NK-92 (cell line): ENCODE data around the gene RXYLT1.
"Not testable (repeated sequence)": the region's sequence is repeated elsewhere in the genome, so short reads cannot be mapped to it uniquely, and the experiment has no call there.

Experiments
- DNase-seq: peaks from one replicate; lab custom pipeline; 2025; ENCODE audit not compliant: unreplicated experiment; lab: John Stamatoyannopoulos, UW

RXYLT1 gene

DNA sequence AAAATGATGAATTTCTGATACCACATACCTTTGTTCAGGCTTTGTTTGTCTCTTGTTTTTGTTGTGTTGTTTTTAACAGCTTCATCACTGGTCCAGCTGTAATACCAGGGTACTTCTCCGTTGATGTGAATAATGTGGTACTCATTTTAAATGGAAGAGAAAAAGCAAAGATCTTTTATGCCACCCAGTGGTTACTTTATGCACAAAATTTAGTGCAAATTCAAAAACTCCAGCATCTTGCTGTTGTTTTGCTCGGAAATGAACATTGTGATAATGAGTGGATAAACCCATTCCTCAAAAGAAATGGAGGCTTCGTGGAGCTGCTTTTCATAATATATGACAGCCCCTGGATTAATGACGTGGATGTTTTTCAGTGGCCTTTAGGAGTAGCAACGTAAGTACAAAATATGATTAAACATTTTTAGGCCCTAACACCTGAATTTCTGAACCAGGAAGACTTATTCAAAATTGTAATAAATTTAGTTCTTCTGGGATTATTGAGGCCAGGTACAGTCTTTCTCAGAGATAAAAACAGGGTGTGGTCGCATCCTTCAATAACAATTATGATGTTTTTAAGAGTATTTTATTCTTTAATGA, 22.4 kb downstream of the RXYLT1 start:
- no peak for DNase-seq

GRCh38 chr12:63804746-63805145, 25.0 kb downstream of the RXYLT1 start:
- no peak for DNase-seq

DNA sequence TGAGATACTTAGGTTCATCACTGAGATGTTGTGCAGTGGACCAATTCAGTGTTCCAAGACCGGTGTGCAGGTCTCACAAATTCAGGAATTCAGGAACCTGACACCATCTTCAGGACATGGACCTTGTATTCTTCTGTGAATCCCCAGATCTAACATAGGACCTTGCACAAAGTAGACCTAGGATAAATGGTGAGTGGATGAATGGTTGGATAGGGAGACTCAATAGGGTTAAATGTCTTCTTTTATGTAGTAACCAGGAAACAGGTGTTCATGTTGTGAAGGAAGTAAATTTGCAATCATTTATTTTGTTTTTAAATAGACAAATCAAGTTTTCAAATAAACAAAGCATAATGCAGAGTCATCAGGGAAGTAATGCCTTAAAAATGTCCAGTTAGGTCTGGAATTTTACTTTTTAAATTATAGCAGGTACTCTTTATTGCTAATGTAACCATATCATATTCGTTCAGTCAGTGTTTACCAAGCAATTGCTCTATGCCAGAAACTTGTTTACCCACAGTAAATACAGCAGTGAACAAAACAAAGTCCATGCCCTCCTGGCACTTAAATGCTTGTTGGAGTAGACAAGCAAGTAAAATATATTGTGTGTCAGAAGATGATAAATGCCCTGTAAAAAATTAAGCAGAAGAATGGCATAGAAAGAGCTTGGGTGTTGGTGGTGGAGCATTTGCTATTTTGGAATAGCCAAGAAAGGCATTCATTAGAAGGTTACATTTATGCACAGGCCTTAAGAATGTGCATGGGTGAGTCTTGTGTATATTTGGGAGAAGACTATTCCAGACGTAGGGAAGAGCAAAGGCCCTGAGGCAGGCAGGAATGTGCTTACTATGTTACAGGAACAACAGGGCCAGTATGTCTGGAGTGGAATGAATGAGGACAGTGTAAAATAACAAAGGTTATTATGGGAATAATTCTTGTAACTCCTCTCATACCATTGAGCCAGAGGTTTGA, 26.3 kb downstream of the RXYLT1 start:
- DNase-seq, result no peak

DNA sequence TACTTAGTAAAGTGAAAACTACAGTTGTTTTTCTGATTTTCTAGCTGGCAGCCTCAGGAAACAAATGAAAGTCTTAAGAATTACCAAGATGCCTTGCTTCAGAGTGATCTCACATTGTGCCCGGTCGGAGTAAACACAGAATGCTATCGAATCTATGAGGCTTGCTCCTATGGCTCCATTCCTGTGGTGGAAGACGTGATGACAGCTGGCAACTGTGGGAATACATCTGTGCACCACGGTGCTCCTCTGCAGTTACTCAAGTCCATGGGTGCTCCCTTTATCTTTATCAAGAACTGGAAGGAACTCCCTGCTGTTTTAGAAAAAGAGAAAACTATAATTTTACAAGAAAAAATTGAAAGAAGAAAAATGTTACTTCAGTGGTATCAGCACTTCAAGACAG, 28.9 kb downstream of the RXYLT1 start:
- DNase-seq, result no peak

DNA sequence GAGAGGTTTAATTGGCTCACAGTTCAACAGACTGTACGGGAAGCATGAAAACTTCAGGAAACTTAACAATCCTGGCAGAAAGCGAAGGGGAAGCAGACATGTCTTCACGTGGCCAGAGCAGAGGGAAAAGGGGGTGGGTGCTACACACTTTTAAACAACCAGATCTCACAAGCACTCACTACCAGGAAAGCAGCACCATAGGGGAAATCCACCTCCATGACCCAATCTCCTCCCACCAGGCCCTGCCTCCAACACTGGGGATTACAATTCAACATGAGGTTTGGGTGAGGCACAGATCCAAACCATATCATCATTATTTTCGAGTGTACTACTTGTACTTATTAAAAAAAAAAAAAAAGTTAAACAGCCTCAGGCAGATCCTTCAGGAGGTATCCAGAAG, 29.9 kb downstream of the RXYLT1 start:
- no peak for DNase-seq

GRCh38 chr12:63811334-63811733, 31.6 kb downstream of the RXYLT1 start:
- DNase-seq, result no peak

DNA sequence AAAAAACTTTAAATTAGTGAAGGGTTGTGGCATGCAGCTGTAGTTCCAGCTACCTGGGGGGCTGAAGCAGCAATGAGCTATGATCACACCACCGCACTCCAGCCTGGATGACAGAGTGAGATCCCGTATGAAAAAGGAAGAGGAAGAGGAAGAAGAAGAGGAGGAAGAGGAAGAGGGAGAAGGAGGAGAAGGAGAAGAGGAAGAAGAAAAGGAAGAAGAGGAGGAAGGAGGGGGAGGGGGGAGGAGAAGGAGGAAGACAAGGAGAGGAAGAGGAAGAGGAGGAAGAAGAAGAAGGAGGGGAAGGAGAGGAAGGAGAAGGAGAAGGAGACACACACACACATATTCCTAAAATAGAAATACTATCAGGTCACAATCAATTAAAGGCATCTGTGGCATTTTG, 32.0 kb downstream of the RXYLT1 start:
- DNase-seq, result no peak

- DNase-seq, result no peak
These were observed 34.5 kb downstream of the RXYLT1 start for GRCh38 chr12:63814146-63814772.

DNA sequence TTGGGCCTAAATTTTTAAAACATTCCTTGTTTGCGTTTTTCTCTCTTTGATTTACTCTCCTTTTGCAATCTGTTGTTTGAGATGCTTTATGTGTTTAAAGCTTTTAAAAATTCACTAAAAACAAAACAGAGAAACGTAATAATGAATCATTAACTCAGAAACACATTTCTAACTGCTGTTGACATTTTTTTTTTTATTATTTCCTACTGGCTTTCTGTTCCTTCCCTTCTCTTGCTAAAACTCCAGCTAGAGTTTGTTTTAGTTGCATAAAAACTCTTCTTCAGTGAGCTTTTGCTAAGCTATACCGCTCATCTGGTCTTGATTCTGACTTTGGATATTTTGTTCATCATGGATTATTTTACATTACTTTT, 35.8 kb downstream of the RXYLT1 start:
- no peak for DNase-seq

- DNase-seq, result no peak
These were observed 36.3 kb downstream of the RXYLT1 start for GRCh38 chr12:63816031-63816430.

DNA sequence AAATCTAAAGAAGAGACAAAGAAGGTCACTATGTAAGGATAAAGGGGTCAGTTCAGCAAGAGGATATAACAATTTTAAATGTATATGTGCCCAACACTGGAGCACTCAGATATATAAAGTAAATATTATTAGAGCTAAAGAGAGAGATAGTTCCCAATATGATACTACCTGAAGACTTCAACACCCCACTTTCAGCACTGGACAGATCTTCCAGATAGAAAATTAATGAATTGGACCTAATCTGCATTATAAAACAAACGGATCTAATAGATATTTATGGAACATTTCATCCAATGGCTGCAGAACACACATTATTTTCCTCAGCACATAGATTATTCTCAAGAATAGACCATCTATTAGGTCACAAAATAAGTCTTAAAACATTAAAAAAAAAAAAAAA, 40.7 kb downstream of the RXYLT1 start:
- no peak for DNase-seq

DNA sequence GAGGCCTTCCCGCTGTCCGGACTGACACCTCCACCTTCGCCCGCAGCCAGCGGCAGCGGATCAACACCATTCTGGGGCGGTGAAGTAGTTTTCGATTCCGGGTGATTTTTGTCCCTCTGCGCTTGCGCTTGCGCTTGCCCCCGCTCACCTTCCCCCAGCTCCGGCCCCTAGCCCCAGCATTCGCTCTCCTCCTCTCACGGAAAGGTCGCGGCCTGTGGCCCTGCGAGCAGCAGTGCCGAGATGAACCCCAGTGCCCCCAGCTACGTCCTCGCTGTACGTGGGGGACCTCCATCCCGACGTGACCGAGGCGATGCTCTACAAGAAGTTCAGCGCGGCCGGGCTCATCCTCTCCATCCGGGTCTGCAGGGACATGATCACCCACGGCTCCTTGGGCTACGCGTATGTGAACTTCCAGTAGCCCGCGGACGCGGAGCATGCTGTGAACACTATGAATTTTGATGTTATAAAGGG, 42.1 kb downstream of the RXYLT1 start:
- DNase-seq, result no peak

GRCh38 chr12:63822352-63822751, 42.6 kb downstream of the RXYLT1 start:
- DNase-seq, result no peak

DNA sequence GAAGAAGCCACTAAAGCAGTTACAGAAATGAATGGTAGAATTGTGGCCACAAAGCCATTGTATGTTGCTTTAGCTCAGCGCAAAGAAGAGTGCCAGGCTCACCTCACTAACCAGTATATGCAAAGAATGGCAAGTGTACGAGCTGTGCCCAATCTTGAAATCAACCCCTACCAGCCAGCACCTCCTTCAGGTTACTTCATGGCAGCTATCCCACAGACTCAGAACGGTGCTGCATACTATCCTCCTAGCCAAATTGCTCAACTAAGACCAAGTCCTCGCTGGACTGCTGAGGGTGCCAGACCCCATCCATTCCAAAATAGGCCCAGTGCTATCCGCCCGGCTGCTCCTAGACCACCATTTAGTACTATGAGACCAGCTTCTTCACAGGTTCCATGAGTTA, 43.3 kb downstream of the RXYLT1 start:
- DNase-seq, result no peak

DNA sequence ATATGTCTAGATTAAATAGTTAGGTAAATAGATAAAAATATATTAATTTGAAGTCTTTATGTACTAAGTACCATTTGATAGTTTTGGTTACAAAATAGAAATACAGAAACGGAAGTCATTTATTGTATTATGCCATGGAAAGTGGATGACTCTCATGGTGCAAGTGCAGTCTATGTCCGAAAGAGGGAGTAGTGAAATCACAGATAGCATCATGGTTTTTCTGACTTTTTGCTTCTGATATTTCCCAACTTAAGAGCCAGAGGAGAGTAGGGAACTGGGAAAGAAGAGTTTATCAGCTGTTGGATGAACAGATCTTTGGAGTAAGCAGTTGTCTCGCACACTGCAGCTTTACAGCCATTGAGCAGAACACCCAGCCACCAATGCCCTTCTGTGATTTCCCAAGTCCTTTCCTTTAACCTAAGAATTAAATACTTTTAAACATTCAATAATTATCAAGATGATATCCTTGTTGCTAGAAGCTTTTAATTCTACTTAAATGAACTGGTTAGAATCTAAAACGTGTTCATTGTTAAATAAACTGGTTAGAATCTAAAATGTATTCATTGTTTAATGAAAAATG, 46.4 kb downstream of the RXYLT1 start:
- no peak for DNase-seq

DNA sequence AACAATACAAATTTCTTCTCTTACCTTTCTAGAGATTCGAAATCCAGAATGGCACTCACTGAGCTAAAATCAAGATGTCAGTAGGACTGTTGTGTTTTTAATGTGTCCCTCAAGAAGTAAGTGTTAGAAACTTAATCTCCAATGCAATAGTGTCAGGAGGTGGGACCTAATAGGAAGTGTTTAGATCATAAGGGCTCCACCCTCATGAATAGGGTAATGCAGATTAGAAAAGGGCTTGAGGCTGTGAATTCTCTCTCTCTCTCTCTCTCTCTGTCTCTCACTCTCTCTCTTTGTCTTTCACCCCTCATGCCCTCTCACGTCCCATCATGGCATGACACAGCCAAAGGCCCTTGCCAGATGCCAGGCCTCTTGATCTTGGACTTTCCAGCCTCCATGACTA, 49.2 kb downstream of the RXYLT1 start:
- no peak for DNase-seq

DNA sequence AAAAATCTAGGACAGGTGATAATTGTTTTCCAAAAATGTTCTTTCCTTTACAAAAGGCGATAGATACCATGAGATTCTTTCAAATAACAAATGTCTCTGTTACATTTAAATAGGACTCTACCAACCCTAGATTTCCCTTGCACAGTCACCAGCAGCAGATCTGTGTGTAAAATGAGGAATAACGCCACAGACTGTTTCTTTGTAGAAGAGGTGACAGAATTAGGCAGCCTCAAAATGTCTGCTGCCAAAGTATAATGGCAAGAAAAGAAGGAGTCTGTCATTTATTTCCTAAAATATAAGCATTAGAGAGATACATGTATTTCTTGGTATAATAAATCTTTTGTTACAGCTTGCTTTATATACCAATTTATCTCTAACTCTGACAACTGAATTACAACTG, 56.3 kb downstream of the RXYLT1 start:
- DNase-seq, result no peak

- DNase-seq, result no peak
These were observed 57.2 kb downstream of the RXYLT1 start for GRCh38 chr12:63836936-63837335.

- DNase-seq, result no peak
These were observed 58.7 kb downstream of the RXYLT1 start for GRCh38 chr12:63838411-63838810.

GRCh38 chr12:63841011-63841410, 61.3 kb downstream of the RXYLT1 start:
- no peak for DNase-seq

- no peak for DNase-seq
These were observed 61.9 kb downstream of the RXYLT1 start for GRCh38 chr12:63841571-63841970.

DNA sequence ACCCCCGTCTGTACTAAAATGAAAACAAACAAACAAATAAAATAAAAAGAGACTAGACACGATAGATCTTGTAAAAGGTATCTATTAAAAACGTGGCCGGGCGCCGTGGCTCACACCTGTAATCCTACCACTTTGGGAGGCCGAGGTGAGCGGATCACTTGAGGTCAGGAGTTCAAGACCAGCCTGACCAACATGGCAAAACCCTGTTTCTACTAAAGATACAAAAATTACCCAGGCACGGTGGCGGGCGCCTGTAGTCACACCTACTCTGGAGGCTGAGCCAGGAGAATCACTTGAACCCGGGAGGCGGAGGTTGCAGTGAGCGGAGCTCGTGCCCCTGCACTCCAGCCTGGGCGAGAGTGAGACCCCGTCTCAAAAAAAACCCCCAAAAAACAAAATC, 63.0 kb downstream of the RXYLT1 start:
- DNase-seq, result not testable (repeated sequence)
